K562 (cell line): ENCODE data around the gene LIMS1. TPM values are rescaled to one million over a fixed set of nuclear protein-coding genes. Genes with fewer than 3 reads are reported as not detected.
"Not testable (repeated sequence)": the region's sequence is repeated elsewhere in the genome, so short reads cannot be mapped to it uniquely, and the experiment has no call there.

Experiments used
- ATAC-seq: fragments of 200-7000 bp; cut with Tn5 transposase; 3 replicates; pipeline ENCODE4 v1.9.1; 2020; ENCODE audit warnings: moderate library complexity
- BruUV-seq: library from RNA; stranded (reverse); fragments of 400-500 nt; replicated peaks from 2 replicates; lab custom pipeline; 2021; lab: Mats Ljungman, UMichigan
- CTCF ChIA-PET: fragments of 300-600 bp; formaldehyde crosslinking; extraction: SDS; loops from one replicate; lab custom pipeline; 2021; ENCODE audit warnings: low intra/inter-chr PET ratio; lab: Yijun Ruan, JAX
- POLR2A ChIA-PET: fragments of 300-600, 350-650 bp; sonication (Branson Sonifier 250); formaldehyde crosslinking; extraction: SDS; loops from one replicate; lab custom pipeline; 2021; ENCODE audit warnings: antibody characterized with exemption, inconsistent platforms; lab: Yijun Ruan, JAX
- DNase-seq, 4 experiments: peaks; one replicate each; pipeline versions ENCODE4 v3.0.0 to v3.0.0-alpha.2; 2011 to 2018; ENCODE audit warnings: low spot score in 3 of 4, mixed read lengths in 3 of 4; ENCODE audit errors: extremely low read depth in 1 of 4
- FAIRE-seq: peaks from 2 replicates; lab custom pipeline; 2011; peaks lifted over from hg19 to GRCh38; lab: Jason Lieb, UNC
- H2AFZ ChIP-seq: 2 replicates; pipeline ENCODE4 v1.6.0; 2011; ENCODE audit warnings: low read depth, low read length, control low read depth, inconsistent platforms
- H3K27ac ChIP-seq: fragments of 200-600 bp; 3 replicates; pipeline ENCODE4 v1.8.0; 2011; ENCODE audit warnings: low read depth, mild to moderate bottlenecking, control low read depth, inconsistent platforms, low read length, moderate library complexity, mixed read lengths; ENCODE audit errors: extremely low read depth
- H3K27me3 ChIP-seq, 2 experiments: fragments of 300-600 bp in 1 of 2; 2 replicates in 1 of 2; 3 replicates in 1 of 2; pipeline versions ENCODE4 v1.6.0 to v1.8.0; 2011; ENCODE audit warnings: inconsistent platforms in 2 of 2, low read length in 2 of 2, mild to moderate bottlenecking in 1 of 2, mixed read lengths in 1 of 2, moderate library complexity in 1 of 2; ENCODE audit not compliant: control insufficient read depth in 2 of 2, insufficient read depth in 2 of 2
- H3K36me3 ChIP-seq: fragments of 300-600 bp; 3 replicates; pipeline ENCODE4 v1.8.0; 2011; ENCODE audit warnings: mild to moderate bottlenecking, low read length, inconsistent platforms; ENCODE audit not compliant: control insufficient read depth, insufficient read depth
- H3K4me1 ChIP-seq, 2 experiments: fragments of 200-600 bp in 1 of 2; replicated peaks in 1 of 2; 2 replicates in 1 of 2; 3 replicates in 1 of 2; pipeline versions ENCODE4 v1.5.1 to v1.8.0; 2011; ENCODE audit warnings: inconsistent platforms in 2 of 2, low read length in 2 of 2, mild to moderate bottlenecking in 1 of 2, mixed read lengths in 1 of 2, moderate library complexity in 1 of 2; ENCODE audit not compliant: control insufficient read depth in 2 of 2, insufficient read depth in 2 of 2
- H3K4me2 ChIP-seq: 2 replicates; pipeline ENCODE4 v1.6.1; 2011; ENCODE audit warnings: low read length, control low read depth, inconsistent platforms, mixed read lengths; ENCODE audit not compliant: insufficient read depth
- H3K4me3 ChIP-seq: fragments of 200-600 bp; sonication (generic), shearing (Covaris generic); 2 replicates; pipeline ENCODE4 v1.5.1; 2016; ENCODE audit warnings: control low read depth, inconsistent platforms
- H3K79me2 ChIP-seq: fragments of 200-600 bp; 3 replicates; pipeline ENCODE4 v1.8.0; 2011; ENCODE audit warnings: low read length, inconsistent platforms; ENCODE audit not compliant: control insufficient read depth, insufficient read depth
- H3K9ac ChIP-seq, 2 experiments: 2 replicates each; pipeline versions ENCODE4 v1.6.0 to v1.6.1; 2011; ENCODE audit warnings: low read depth in 2 of 2, low read length in 2 of 2, control low read depth in 1 of 2, inconsistent platforms in 1 of 2, mild to moderate bottlenecking in 1 of 2, mixed read lengths in 1 of 2; ENCODE audit not compliant: insufficient read depth in 1 of 2
- H3K9me1 ChIP-seq: one replicate; pipeline ENCODE4 v1.6.0; 2011; ENCODE audit warnings: inconsistent platforms, mild to moderate bottlenecking, low read length, moderate library complexity; ENCODE audit not compliant: control insufficient read depth, insufficient read depth
- H3K9me3 ChIP-seq: replicated peaks from 2 replicates; pipeline ENCODE4 v1.5.1; 2011; ENCODE audit warnings: low read depth, low read length, inconsistent platforms; ENCODE audit not compliant: control insufficient read depth, insufficient read depth
- H4K20me1 ChIP-seq: replicated peaks from 2 replicates; pipeline ENCODE4 v1.6.1; 2011; ENCODE audit warnings: low read length, inconsistent platforms, mixed read lengths; ENCODE audit not compliant: control insufficient read depth, insufficient read depth
- BACH1 ChIP-seq: fragments of 200-800 bp; sonication (Bioruptor generic); IDR thresholded peaks from 2 replicates; pipeline ENCODE4 v1.6.1; 2016; ENCODE audit warnings: missing genetic modification characterization, missing compliant biosample characterization
- BHLHE40 ChIP-seq: IDR thresholded peaks from 2 replicates; pipeline ENCODE4 v1.6.1; 2011; ENCODE audit warnings: low read length, improper control_type of control experiment
- L3MBTL2 ChIP-seq: fragments of 450-650 bp; IDR thresholded peaks from 2 replicates; pipeline ENCODE4 v1.6.1; 2016; ENCODE audit warnings: mild to moderate bottlenecking, moderate library complexity
- MAFK ChIP-seq: IDR thresholded peaks from 2 replicates; pipeline ENCODE4 v1.6.1; 2011; ENCODE audit warnings: low read length, improper control_type of control experiment
- NFE2 ChIP-seq: IDR thresholded peaks from 2 replicates; pipeline ENCODE4 v1.6.1; 2014; ENCODE audit warnings: antibody characterized with exemption, low read depth
- SMARCA4 ChIP-seq: fragments of 450-650 bp; IDR thresholded peaks from 2 replicates; pipeline ENCODE4 v1.6.1; 2016
- WGBS: fragments of 100-300 bp; shearing (Covaris generic); methylation state at CpG from one replicate; pipeline ENCODE4 v1.1.6; 2016; ENCODE audit warnings: low coverage, mixed read lengths; ENCODE audit not compliant: insufficient coverage; ENCODE audit errors: missing lambda C conversion rate; 5-methylcytosine and 5-hydroxymethylcytosine counted together
- in situ Hi-C: fragments of 300-500 bp; cut with MboI; formaldehyde crosslinking; loops from 4 replicates; pipeline ENCODE4 v1.15.0; 2018; ENCODE audit warnings: inconsistent platforms, mixed read lengths
- intact Hi-C: fragments of 100-400 bp; cut with micrococcal nuclease; formaldehyde crosslinking; loops from 2 replicates; pipeline ENCODE4 v1.14.2; 2022
- polyA plus RNA-seq, 8 experiments: library from polyadenylated mRNA; depleted of rRNA in 4 of 8; stranded (reverse) in 5 of 8; unstranded in 3 of 8; fragments of >200 nt; fragmentation: Nextera tagmentation in 2 of 8; fragmentation: Illumina TruSeq in 1 of 8; extraction: Ambion mirVana in 2 of 8; extraction: Trizol in 1 of 8; gene quantifications; 2 replicates each; pipeline versions ENCODE4 v1.2.1 to v1.2.3, GENCODE V29; 2011 to 2014; ENCODE audit warnings: inconsistent platforms in 1 of 8, missing spikeins in 1 of 8
- total RNA-seq, 7 experiments: library from RNA; depleted of rRNA in 6 of 7; stranded (reverse); fragments of >200 nt in 6 of 7; fragmentation: Illumina TruSeq in 2 of 7; extraction: Trizol in 2 of 7; gene quantifications; 2 replicates each; pipeline versions ENCODE4 v1.2.1 to v1.2.3, GENCODE V29; 2011 to 2021; ENCODE audit warnings: low replicate concordance in 1 of 7
- TF ChIP-seq, protein P1 (sequence below), 2 experiments: fragments of 450-650 bp in 1 of 2; sonication (generic) in 1 of 2; formaldehyde crosslinking in 1 of 2; IDR thresholded peaks in 1 of 2; conservative IDR thresholded peaks in 1 of 2; 2 replicates each; pipeline versions ENCODE4 v1.6.1 to v1.8.1; 2016 to 2023; ENCODE audit warnings: mild to moderate bottlenecking in 2 of 2, moderate library complexity in 2 of 2, inconsistent platforms in 1 of 2, missing genetic modification reagents in 1 of 2
- TF ChIP-seq, protein P2 (sequence below): sonication (generic); formaldehyde crosslinking; IDR thresholded peaks from 2 replicates; pipeline ENCODE4 v1.8.0; 2022; ENCODE audit warnings: missing genetic modification reagents, mild to moderate bottlenecking, moderate library complexity, borderline replicate concordance

Gene LIMS1
- total and polyA plus RNA-seq, 9 of the 15 experiments (the other 6 are each of a cell fraction or from before 2014, with no cell fraction given) = 52.8 to 134 (median 81.0) TPM

DNA sequence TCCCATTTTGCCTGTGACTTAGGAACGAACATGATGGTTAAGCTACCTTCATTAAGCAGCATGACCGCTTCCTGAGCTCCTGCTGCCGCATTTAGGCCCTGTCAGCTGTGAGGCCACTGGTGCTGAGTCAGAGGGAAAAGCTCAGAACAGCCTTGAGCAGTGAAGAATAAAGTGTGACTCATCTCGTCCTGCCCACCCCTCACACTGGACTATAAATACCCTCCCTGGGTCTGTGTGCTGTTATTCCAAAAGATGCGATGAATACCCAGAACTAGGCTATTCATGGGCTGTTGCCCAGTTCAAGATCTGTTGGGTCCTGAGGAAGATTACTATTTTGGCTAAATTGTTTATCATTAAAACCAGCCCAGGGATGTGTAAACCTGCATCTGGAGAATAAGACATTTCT lies 127.9 kb downstream of the LIMS1 start (continued):
- TF ChIP-seq L3MBTL2 (peak; percentile 34; the same call in 1 of the 2 replicates), SMARCA4 (peak; percentile 77), MAFK (peak; percentile 50; the same call in 1 of the 2 replicates), BHLHE40 (0 out of 2 replicates have a peak, but pooled peaks have one; percentile 6), BACH1 (tag) (peak; percentile 52; the same call in 1 of the 2 replicates), NFE2 (peak; percentile 76)
- TF ChIP-seq, protein P1, sequence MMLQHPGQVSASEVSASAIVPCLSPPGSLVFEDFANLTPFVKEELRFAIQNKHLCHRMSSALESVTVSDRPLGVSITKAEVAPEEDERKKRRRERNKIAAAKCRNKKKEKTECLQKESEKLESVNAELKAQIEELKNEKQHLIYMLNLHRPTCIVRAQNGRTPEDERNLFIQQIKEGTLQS (IDR thresholded peaks at IDR 0.05) = peak; percentile 88
- TF ChIP-seq, protein P1 (CRISPR knock-in tag; conservative IDR thresholded peaks at IDR 0.05) = not testable (repeated sequence)
- TF ChIP-seq, protein P2, sequence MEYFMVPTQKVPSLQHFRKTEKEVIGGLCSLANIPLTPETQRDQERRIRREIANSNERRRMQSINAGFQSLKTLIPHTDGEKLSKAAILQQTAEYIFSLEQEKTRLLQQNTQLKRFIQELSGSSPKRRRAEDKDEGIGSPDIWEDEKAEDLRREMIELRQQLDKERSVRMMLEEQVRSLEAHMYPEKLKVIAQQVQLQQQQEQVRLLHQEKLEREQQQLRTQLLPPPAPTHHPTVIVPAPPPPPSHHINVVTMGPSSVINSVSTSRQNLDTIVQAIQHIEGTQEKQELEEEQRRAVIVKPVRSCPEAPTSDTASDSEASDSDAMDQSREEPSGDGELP (CRISPR knock-in tag) = peak; percentile 88

DNA sequence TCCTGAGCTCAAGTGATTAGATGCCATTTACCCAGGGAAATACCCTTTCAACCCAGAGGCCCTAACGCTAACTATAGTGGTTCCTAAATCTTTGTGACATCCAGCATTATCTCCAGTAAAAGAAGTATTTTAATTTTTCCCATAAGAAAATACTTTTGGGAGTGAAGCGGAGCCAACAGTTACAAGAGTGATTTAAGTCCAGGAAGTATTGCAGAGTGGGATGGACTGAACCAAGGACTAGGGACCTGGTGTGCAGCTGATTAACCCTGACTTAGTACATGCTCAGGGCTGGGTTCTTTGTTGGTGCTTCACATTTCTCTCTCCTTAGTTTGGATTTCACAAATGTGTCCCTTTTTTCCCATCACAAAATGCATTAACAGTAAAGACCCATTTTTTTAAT lies 129.1 kb downstream of the LIMS1 start:
- FAIRE-seq, intact Hi-C loops, POLR2A ChIA-PET: not testable (repeated sequence)

DNA sequence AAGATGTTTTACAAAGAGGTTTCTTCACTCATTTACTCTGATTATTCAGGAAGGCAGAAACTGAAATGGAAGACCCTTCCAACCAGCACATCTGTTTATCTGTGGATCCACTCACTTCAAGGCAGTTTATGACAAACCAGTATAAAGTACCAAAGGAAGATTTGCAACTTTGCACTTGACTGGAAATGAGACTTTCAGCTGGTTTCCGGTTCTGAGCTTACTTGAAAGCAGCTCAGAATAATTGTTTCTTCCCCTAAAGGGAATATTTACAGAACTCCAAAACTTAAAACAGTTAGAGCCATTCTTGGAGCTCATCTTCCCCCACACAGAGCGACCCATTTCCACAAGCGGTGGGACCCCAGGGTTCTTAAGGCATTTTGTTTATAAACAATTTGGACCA lies 129.8 kb downstream of the LIMS1 start:
- H3K27ac ChIP-seq, H3K9me1 ChIP-seq, H2AFZ ChIP-seq, H3K36me3 ChIP-seq, H4K20me1 ChIP-seq, CTCF ChIA-PET, H3K4me1 ChIP-seq, H3K9me3 ChIP-seq, H3K27me3 ChIP-seq, H3K4me3 ChIP-seq, H3K4me2 ChIP-seq, DNase-seq, FAIRE-seq, intact Hi-C loops, H3K79me2 ChIP-seq, H3K9ac ChIP-seq, ATAC-seq, BruUV-seq, POLR2A ChIA-PET: not testable (repeated sequence)
- in situ Hi-C loops = loop anchor here (10.0 kb wide), 1 partner anchor 1241 kb away; no protein-coding TSS in a partner anchor
- 89% methylated on average over 3 of the region's 3 CpGs for WGBS

More for the DNA sequence above, 129.1 kb downstream of the LIMS1 start:
- H4K20me1 ChIP-seq, H3K9ac ChIP-seq, DNase-seq, ATAC-seq, CTCF ChIA-PET, H3K9me3 ChIP-seq, BruUV-seq, H3K4me3 ChIP-seq, H3K27me3 ChIP-seq, H3K4me2 ChIP-seq, H2AFZ ChIP-seq, H3K36me3 ChIP-seq, H3K4me1 ChIP-seq, H3K79me2 ChIP-seq, H3K9me1 ChIP-seq, H3K27ac ChIP-seq: not testable (repeated sequence)
- in situ Hi-C loops = loop anchor here (10.0 kb wide), 1 partner anchor 1241 kb away; no protein-coding TSS in a partner anchor
- WGBS = 96% methylated on average over 2 of the region's 2 CpGs
